K562 (cell line): Measurements from ENCODE around the gene TSPAN3. TPM values are rescaled to one million over a fixed set of nuclear protein-coding genes. Genes with fewer than 3 reads are reported as not detected.

Experiments used
- ATAC-seq: fragments of 200-7000 bp; cut with Tn5 transposase; 3 replicates; pipeline ENCODE4 v1.9.1; 2020; ENCODE audit warnings: moderate library complexity
- BruUV-seq: library from RNA; stranded (reverse); fragments of 400-500 nt; replicated peaks from 2 replicates; lab custom pipeline; 2021; lab: Mats Ljungman, UMichigan
- CTCF ChIA-PET: fragments of 300-600 bp; formaldehyde crosslinking; extraction: SDS; loops from one replicate; lab custom pipeline; 2021; ENCODE audit warnings: low intra/inter-chr PET ratio; lab: Yijun Ruan, JAX
- POLR2A ChIA-PET: fragments of 300-600, 350-650 bp; sonication (Branson Sonifier 250); formaldehyde crosslinking; extraction: SDS; loops from one replicate; lab custom pipeline; 2021; ENCODE audit warnings: antibody characterized with exemption, inconsistent platforms; lab: Yijun Ruan, JAX
- DNase-seq, 4 experiments: peaks; one replicate each; pipeline versions ENCODE4 v3.0.0 to v3.0.0-alpha.2; 2011 to 2018; ENCODE audit warnings: low spot score in 3 of 4, mixed read lengths in 3 of 4; ENCODE audit errors: extremely low read depth in 1 of 4
- FAIRE-seq: peaks from 2 replicates; lab custom pipeline; 2011; peaks lifted over from hg19 to GRCh38; lab: Jason Lieb, UNC
- H2AFZ ChIP-seq: 2 replicates; pipeline ENCODE4 v1.6.0; 2011; ENCODE audit warnings: low read depth, low read length, control low read depth, inconsistent platforms
- H3K27ac ChIP-seq: fragments of 200-600 bp; 3 replicates; pipeline ENCODE4 v1.8.0; 2011; ENCODE audit warnings: low read depth, mild to moderate bottlenecking, control low read depth, inconsistent platforms, low read length, moderate library complexity, mixed read lengths; ENCODE audit errors: extremely low read depth
- H3K27me3 ChIP-seq, 2 experiments: fragments of 300-600 bp in 1 of 2; 2 replicates in 1 of 2; 3 replicates in 1 of 2; pipeline versions ENCODE4 v1.6.0 to v1.8.0; 2011; ENCODE audit warnings: inconsistent platforms in 2 of 2, low read length in 2 of 2, mild to moderate bottlenecking in 1 of 2, mixed read lengths in 1 of 2, moderate library complexity in 1 of 2; ENCODE audit not compliant: control insufficient read depth in 2 of 2, insufficient read depth in 2 of 2
- H3K36me3 ChIP-seq: fragments of 300-600 bp; 3 replicates; pipeline ENCODE4 v1.8.0; 2011; ENCODE audit warnings: mild to moderate bottlenecking, low read length, inconsistent platforms; ENCODE audit not compliant: control insufficient read depth, insufficient read depth
- H3K4me1 ChIP-seq, 2 experiments: fragments of 200-600 bp in 1 of 2; replicated peaks in 1 of 2; 2 replicates in 1 of 2; 3 replicates in 1 of 2; pipeline versions ENCODE4 v1.5.1 to v1.8.0; 2011; ENCODE audit warnings: inconsistent platforms in 2 of 2, low read length in 2 of 2, mild to moderate bottlenecking in 1 of 2, mixed read lengths in 1 of 2, moderate library complexity in 1 of 2; ENCODE audit not compliant: control insufficient read depth in 2 of 2, insufficient read depth in 2 of 2
- H3K4me2 ChIP-seq: 2 replicates; pipeline ENCODE4 v1.6.1; 2011; ENCODE audit warnings: low read length, control low read depth, inconsistent platforms, mixed read lengths; ENCODE audit not compliant: insufficient read depth
- H3K4me3 ChIP-seq: fragments of 200-600 bp; sonication (generic), shearing (Covaris generic); 2 replicates; pipeline ENCODE4 v1.5.1; 2016; ENCODE audit warnings: control low read depth, inconsistent platforms
- H3K79me2 ChIP-seq: fragments of 200-600 bp; 3 replicates; pipeline ENCODE4 v1.8.0; 2011; ENCODE audit warnings: low read length, inconsistent platforms; ENCODE audit not compliant: control insufficient read depth, insufficient read depth
- H3K9ac ChIP-seq, 2 experiments: 2 replicates each; pipeline versions ENCODE4 v1.6.0 to v1.6.1; 2011; ENCODE audit warnings: low read depth in 2 of 2, low read length in 2 of 2, control low read depth in 1 of 2, inconsistent platforms in 1 of 2, mild to moderate bottlenecking in 1 of 2, mixed read lengths in 1 of 2; ENCODE audit not compliant: insufficient read depth in 1 of 2
- H3K9me1 ChIP-seq: one replicate; pipeline ENCODE4 v1.6.0; 2011; ENCODE audit warnings: inconsistent platforms, mild to moderate bottlenecking, low read length, moderate library complexity; ENCODE audit not compliant: control insufficient read depth, insufficient read depth
- H3K9me3 ChIP-seq: replicated peaks from 2 replicates; pipeline ENCODE4 v1.5.1; 2011; ENCODE audit warnings: low read depth, low read length, inconsistent platforms; ENCODE audit not compliant: control insufficient read depth, insufficient read depth
- H4K20me1 ChIP-seq: replicated peaks from 2 replicates; pipeline ENCODE4 v1.6.1; 2011; ENCODE audit warnings: low read length, inconsistent platforms, mixed read lengths; ENCODE audit not compliant: control insufficient read depth, insufficient read depth
- EP400 ChIP-seq: fragments of 450-650 bp; IDR thresholded peaks from 2 replicates; pipeline ENCODE4 v1.6.1; 2017; ENCODE audit warnings: antibody characterized with exemption, mild to moderate bottlenecking, moderate library complexity
- HOXB6 ChIP-seq: fragments of 250-450 bp; sonication (Bioruptor Pico); IDR thresholded peaks from 2 replicates; pipeline ENCODE4 v1.5.1; 2022; ENCODE audit warnings: mild to moderate bottlenecking, borderline replicate concordance
- NCOA6 ChIP-seq: fragments of 450-650 bp; IDR thresholded peaks from 2 replicates; pipeline ENCODE4 v1.6.1; 2017; ENCODE audit warnings: mild to moderate bottlenecking
- NFE2L1 ChIP-seq: fragments of 450-650 bp; IDR thresholded peaks from 2 replicates; pipeline ENCODE4 v1.6.1; 2016; ENCODE audit warnings: missing genetic modification characterization, low read depth, mild to moderate bottlenecking, missing compliant biosample characterization, moderate library complexity, borderline replicate concordance
- NR1H2 ChIP-seq: sonication (generic); formaldehyde crosslinking; IDR thresholded peaks from 2 replicates; pipeline ENCODE4 v1.4.0; 2020; ENCODE audit warnings: mild to moderate bottlenecking, missing genetic modification reagents
- PYGO2 ChIP-seq: fragments of 450-650 bp; IDR thresholded peaks from 2 replicates; pipeline ENCODE4 v1.6.1; 2016; ENCODE audit warnings: mild to moderate bottlenecking, missing genetic modification characterization, moderate library complexity, missing compliant biosample characterization
- ZBTB7A ChIP-seq: IDR thresholded peaks from 2 replicates; pipeline ENCODE4 v1.6.1; 2011; ENCODE audit warnings: low read depth, mild to moderate bottlenecking, low read length, moderate library complexity, borderline replicate concordance; ENCODE audit not compliant: control insufficient read depth
- ZNF165 ChIP-seq: fragments of 250-450 bp; sonication (Bioruptor Pico); IDR thresholded peaks from 2 replicates; pipeline ENCODE4 v1.4.0; 2020; ENCODE audit warnings: borderline replicate concordance
- ZNF347 ChIP-seq: fragments of 450-650 bp; formaldehyde crosslinking; IDR thresholded peaks from 2 replicates; pipeline ENCODE4 v1.4.0; 2020; ENCODE audit warnings: low read depth, mild to moderate bottlenecking, moderate library complexity
- ZNF398 ChIP-seq: fragments of 250-450 bp; sonication (Bioruptor Pico); IDR thresholded peaks from 2 replicates; pipeline ENCODE4 v1.8.0; 2021; ENCODE audit warnings: moderate library complexity, mild to moderate bottlenecking, inconsistent platforms
- ZNF717 ChIP-seq: fragments of 250-450 bp; sonication (Bioruptor Pico); IDR thresholded peaks from 2 replicates; pipeline ENCODE4 v1.5.0; 2021
- WGBS: fragments of 100-300 bp; shearing (Covaris generic); methylation state at CpG from one replicate; pipeline ENCODE4 v1.1.6; 2016; ENCODE audit warnings: low coverage, mixed read lengths; ENCODE audit not compliant: insufficient coverage; ENCODE audit errors: missing lambda C conversion rate; 5-methylcytosine and 5-hydroxymethylcytosine counted together
- in situ Hi-C: fragments of 300-500 bp; cut with MboI; formaldehyde crosslinking; loops from 4 replicates; pipeline ENCODE4 v1.15.0; 2018; ENCODE audit warnings: inconsistent platforms, mixed read lengths
- intact Hi-C: fragments of 100-400 bp; cut with micrococcal nuclease; formaldehyde crosslinking; loops from 2 replicates; pipeline ENCODE4 v1.14.2; 2022
- polyA plus RNA-seq, 8 experiments: library from polyadenylated mRNA; depleted of rRNA in 4 of 8; stranded (reverse) in 5 of 8; unstranded in 3 of 8; fragments of >200 nt; fragmentation: Nextera tagmentation in 2 of 8; fragmentation: Illumina TruSeq in 1 of 8; extraction: Ambion mirVana in 2 of 8; extraction: Trizol in 1 of 8; gene quantifications; 2 replicates each; pipeline versions ENCODE4 v1.2.1 to v1.2.3, GENCODE V29; 2011 to 2014; ENCODE audit warnings: inconsistent platforms in 1 of 8, missing spikeins in 1 of 8
- total RNA-seq, 7 experiments: library from RNA; depleted of rRNA in 6 of 7; stranded (reverse); fragments of >200 nt in 6 of 7; fragmentation: Illumina TruSeq in 2 of 7; extraction: Trizol in 2 of 7; gene quantifications; 2 replicates each; pipeline versions ENCODE4 v1.2.1 to v1.2.3, GENCODE V29; 2011 to 2021; ENCODE audit warnings: low replicate concordance in 1 of 7
- TF ChIP-seq, protein P1 (sequence below): fragments of 250-450 bp; sonication (Bioruptor Pico); IDR thresholded peaks from 2 replicates; pipeline ENCODE4 v1.5.0; 2020; ENCODE audit warnings: mild to moderate bottlenecking, borderline replicate concordance

The TSPAN3 gene
- total and polyA plus RNA-seq, 9 of the 15 experiments (the other 6 are each of a cell fraction or from before 2014, with no cell fraction given): 14.3 to 144 (median 71.1) TPM

DNA sequence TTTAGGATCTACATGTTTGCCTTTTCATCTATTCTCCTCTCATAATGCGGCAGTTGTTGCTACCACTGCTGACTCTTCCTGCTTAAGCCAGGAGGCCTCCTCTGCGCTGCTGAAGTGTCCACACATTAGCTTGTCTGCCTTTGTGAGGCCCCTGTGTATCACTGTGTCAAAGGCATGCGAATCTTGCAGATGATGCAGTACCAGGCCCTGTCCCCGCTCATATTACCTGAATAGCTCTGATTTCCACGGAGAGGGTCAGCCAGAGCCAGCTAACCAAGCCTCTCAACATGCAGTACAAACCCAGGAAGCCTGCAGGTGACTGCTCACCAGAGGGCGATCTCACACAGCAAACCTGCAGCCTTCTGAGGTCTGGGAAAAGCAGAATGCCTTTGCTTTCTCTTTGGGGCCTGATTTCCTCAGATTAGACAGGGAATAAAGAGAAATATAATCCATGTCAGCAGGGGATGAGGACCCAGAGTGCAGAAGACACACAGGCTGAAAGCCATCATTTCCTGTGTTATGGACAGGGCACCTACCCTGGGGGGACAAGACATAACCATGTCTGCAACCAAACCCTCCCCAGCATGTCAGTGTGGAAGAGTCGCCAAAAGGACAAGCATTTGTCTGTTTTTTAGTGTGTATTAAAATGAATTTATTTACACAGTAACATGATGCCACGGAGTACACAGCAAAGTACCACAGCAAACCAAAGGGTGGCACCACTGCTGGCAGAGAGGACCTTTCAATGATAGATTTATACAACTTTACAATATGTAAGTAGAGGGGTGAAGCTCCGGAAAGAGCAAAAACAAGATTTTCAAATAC, 36.8 kb upstream of the TSPAN3 start (continued):
- TF ChIP-seq NFE2L1 (tag): no peak
- no peak for TF ChIP-seq ZBTB7A
- TF ChIP-seq ZNF347 (CRISPR knock-in tag): no peak
- no peak for TF ChIP-seq HOXB6 (CRISPR knock-in tag)
- TF ChIP-seq, protein P1, sequence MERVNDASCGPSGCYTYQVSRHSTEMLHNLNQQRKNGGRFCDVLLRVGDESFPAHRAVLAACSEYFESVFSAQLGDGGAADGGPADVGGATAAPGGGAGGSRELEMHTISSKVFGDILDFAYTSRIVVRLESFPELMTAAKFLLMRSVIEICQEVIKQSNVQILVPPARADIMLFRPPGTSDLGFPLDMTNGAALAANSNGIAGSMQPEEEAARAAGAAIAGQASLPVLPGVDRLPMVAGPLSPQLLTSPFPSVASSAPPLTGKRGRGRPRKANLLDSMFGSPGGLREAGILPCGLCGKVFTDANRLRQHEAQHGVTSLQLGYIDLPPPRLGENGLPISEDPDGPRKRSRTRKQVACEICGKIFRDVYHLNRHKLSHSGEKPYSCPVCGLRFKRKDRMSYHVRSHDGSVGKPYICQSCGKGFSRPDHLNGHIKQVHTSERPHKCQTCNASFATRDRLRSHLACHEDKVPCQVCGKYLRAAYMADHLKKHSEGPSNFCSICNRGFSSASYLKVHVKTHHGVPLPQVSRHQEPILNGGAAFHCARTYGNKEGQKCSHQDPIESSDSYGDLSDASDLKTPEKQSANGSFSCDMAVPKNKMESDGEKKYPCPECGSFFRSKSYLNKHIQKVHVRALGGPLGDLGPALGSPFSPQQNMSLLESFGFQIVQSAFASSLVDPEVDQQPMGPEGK (CRISPR knock-in tag): no peak

GRCh38 chr15:77107068-77107467, 36.2 kb upstream of the TSPAN3 start:
- intact Hi-C loops: loop anchor here (5.0 kb wide), 1 partner anchor 85 kb away; no protein-coding TSS in a partner anchor
- no peak for ATAC-seq
- no peak overlapping the region for H3K27ac ChIP-seq
- TF ChIP-seq ZNF717: no peak
- TF ChIP-seq NCOA6: no peak
- no peak for TF ChIP-seq ZNF165 (CRISPR knock-in tag)
- TF ChIP-seq NR1H2 (CRISPR knock-in tag): no peak
- TF ChIP-seq EP400: no peak
- no peak for TF ChIP-seq PYGO2 (tag)
- no peak for TF ChIP-seq ZNF398 (CRISPR knock-in tag)

More at GRCh38 chr15:77107068-77107467, 36.2 kb upstream of the TSPAN3 start:
- Histone ChIP-seq H3K4me3 (no peak overlapping the region), H3K36me3 (no peaks in the 10 kb centered on the region; the same call in 2 of the 3 replicates), H3K9me1 (no peaks in the 10 kb centered on the region), H3K4me1 (no peaks in the 10 kb centered on the region), H3K79me2 (no peaks in the 10 kb centered on the region), H3K27me3 (no peaks in the 10 kb centered on the region), H4K20me1 (0 out of 2 replicates have a peak, but pooled peaks cover 10% of the 10 kb centered on the region), H3K4me2 (no peak overlapping the region), H3K9ac (no peak overlapping the region), H2AFZ (no peak overlapping the region), H3K9me3 (no peaks in the 10 kb centered on the region)
- DNase-seq: no peak
- ChIA-PET CTCF (interaction anchor here (1.3 to 3.4 kb wide), 4 partner anchors 390 to 768 kb away, joined by 4 to 16 read pairs (median 9); no protein-coding TSS in a partner anchor), POLR2A (no interaction called here)
- no TSS peak for BruUV-seq
- in situ Hi-C loops: no loop called here
- WGBS: 81% methylated on average over 2 of the region's 2 CpGs
- FAIRE-seq: no peak
